GM19467 (cell line): ENCODE results near the gene FUCA1.
"Not testable (repeated sequence)": the region's sequence is repeated elsewhere in the genome, so short reads cannot be mapped to it uniquely, and the experiment has no call there.

Experiments
- ATAC-seq: cut with Tn5 transposase; IDR thresholded peaks from one replicate; pipeline ENCODE4 v1.9.1; 2021; ENCODE audit warnings: mild to moderate bottlenecking, moderate library complexity; ENCODE audit not compliant: unreplicated experiment

Gene FUCA1

DNA sequence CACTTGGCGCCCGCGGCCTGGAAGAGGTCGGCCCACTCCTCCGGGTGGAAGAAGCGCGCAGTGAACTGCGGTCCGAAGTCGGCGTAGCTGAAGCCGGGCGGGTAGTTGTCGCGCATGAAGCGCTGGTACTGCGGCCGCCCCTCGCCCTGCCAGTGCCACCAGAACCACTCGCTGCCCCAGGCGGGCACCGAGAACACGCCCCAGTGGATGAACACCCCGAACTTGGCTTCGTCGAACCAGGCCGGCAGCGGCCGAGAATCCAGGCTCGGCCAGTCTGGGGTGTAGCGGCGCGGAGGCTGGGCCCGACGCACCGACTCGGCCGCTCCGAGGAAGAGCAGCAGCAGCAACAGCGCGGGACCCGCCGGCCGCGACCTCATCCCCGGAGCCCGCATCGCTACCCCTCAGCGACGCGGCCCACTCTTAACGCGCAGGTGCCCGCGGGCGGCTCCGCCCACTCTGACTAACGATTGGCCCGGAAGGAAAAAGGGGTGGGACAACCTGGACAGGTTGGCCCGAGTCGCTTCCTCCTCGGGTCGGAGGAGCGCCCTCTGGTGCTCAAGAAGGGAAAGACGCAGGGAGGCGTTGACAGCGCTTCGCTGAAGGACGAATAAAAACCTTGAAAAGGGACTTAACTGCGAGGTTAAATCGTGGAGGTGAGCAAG is at the start of gene FUCA1:
TSS of gene FUCA1 (minus strand) at position 396 of the 662 bp plus-strand sequence. CDS start at position 392, 4 bp downstream.
- ATAC-seq: peak; percentile 90

GRCh38 chr1:23916209-23917131 is 48.4 kb upstream of the FUCA1 start:
- ATAC-seq: no peak

DNA sequence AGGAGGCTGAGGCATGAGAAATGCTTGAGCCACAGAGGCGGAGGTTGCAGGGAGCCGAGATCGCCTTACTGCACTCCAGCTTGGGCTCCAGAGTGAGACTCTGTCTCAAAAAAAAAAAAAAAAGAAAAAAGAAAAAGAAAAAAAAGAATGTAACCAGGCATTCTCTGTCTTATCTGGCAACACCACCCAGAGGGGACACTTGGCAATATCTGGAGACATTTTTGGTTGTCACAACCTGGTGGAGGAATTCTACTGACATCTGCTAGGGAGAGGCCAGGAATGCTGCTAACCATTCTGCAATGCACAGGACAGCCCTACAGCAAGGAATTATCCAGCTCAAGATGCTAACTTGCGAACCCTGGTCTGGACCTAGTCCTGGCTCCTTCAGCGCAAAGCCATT is 47.4 kb upstream of the FUCA1 start:
- no peak for ATAC-seq

GRCh38 chr1:23914921-23915320 is 46.8 kb upstream of the FUCA1 start:
- ATAC-seq: no peak

- no peak for ATAC-seq
These were observed 45.3 kb upstream of the FUCA1 start, which contains the start of gene CNR2 for GRCh38 chr1:23913212-23913880. TSS of gene CNR2 (minus strand) at chr1:23913362. CDS start at chr1:23875617, 37,745 bp downstream.

- ATAC-seq: no peak
These were observed 43.8 kb upstream of the FUCA1 start for GRCh38 chr1:23911921-23912320.

DNA sequence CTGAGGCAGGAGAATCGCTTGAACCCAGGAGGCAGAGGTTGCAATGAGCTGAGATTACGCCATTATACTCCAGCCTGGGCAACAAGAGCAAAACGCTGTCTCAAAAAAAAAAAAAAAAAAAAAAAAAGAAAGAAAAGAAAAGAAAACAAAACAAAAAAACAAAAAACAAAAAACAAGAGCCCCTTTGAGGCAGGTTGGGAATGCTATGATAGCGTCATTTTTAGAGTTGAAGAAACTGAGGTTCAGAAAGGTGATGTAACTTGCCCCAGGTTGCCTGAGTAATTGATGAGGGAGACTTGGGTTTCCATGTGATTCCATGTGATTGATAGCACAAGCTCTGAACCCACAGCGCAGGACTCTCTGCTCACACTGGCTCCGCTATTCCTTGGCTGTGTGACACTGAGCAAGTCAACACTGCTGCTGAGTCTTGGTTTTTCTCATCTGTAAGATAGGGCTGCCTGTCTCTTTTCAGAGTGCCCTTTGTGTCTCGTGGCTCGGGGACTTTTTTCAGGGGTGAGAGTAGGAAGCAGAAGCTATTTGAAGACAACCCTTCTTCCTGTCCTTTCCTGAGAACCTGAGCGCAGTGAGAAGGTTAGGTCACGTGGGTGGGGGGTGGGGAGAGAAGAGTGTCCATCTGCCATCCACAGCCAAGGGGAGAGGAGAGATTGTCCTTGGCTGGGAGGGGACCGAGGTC is 42.6 kb upstream of the FUCA1 start:
- no peak for ATAC-seq

- no peak for ATAC-seq
These were observed 42.1 kb upstream of the FUCA1 start for GRCh38 chr1:23910144-23910543.

DNA sequence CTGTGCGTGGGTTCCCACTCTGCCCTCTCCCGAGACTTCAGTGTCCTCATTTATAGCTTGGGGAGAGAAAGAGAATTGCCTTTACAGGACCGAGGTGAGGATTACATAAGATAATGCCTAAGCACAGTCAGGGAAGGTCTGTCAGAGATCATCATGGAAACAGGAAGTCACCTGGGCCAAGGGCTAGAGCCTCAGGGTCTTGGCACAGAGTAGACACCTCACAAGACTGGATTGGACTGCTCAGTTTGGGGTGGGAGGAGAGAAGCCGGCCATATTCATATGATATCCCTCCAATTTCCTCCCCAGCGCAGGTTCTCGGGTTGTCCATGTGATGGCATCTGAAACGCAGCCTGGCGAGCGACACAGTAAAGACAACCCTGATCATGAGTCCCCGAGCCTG is 41.3 kb upstream of the FUCA1 start:
- ATAC-seq: no peak

- ATAC-seq: peak; percentile 34
These were observed 40.6 kb upstream of the FUCA1 start for GRCh38 chr1:23908453-23909341.

DNA sequence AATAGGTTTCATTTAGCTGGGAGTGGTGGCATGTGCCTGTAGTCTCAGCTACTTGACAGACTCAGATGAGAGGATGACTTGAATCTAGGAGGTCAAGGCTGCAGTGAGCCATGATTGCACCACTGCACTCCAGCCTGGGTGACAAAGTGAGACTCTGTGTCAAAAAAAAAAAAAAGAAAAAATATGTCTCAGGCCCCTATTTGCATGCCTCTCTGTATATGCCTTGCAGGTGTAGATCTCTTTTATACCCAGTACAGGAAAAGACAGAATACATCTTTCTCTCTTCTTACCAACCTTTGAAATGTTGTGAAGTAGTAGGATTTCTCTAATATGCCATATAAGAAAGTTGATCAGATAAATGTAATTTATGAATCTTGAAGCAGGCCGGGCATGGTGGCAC is 38.6 kb upstream of the FUCA1 start:
- ATAC-seq: no peak

DNA sequence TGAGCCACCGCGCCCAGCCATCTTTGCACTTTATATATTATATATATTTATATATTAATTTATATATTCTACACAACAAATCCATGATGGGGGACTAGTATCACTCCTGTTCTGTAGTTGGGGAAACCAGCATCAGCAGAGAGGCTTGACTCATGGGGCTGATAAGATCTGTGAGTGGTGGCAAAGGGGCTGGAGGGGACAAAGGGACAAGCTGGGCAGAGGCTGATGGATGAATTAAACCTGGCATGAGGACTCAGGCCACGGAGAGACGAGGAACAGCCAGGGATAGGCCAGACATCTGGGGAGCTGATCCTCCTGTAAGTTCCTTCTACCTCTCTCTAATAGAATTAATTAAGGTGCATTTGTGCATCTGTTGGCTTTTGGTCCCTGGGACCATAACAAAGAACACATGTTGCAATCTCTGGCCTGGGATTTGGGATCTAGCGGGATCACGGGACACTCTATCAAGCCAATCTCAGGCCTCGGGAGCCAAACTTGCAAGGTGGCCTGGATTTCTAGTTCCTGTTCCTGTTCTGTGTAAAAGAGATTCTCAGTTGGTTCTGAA is 37.5 kb upstream of the FUCA1 start:
- no peak for ATAC-seq

- ATAC-seq: no peak
These were observed 36.8 kb upstream of the FUCA1 start for GRCh38 chr1:23904748-23905357.

- ATAC-seq: no peak
These were observed 35.7 kb upstream of the FUCA1 start for GRCh38 chr1:23903754-23904153.

GRCh38 chr1:23902321-23903278 is 34.5 kb upstream of the FUCA1 start:
- no peak for ATAC-seq

- ATAC-seq: not testable (repeated sequence)
These were observed 31.9 kb upstream of the FUCA1 start for GRCh38 chr1:23900017-23900416.

- ATAC-seq: no peak
These were observed 31.0 kb upstream of the FUCA1 start for GRCh38 chr1:23899070-23899469.

GRCh38 chr1:23897083-23897482 is 29.0 kb upstream of the FUCA1 start:
- no peak for ATAC-seq
